Anterior cingulate cortex (tissue), 58 donors: ENCODE results near the gene FRY.

ENCODE experiments used
- DNase-seq, 58 donors: peaks; one replicate each; lab custom pipeline; 2025; lab: John Stamatoyannopoulos, UW

The FRY gene

DNA sequence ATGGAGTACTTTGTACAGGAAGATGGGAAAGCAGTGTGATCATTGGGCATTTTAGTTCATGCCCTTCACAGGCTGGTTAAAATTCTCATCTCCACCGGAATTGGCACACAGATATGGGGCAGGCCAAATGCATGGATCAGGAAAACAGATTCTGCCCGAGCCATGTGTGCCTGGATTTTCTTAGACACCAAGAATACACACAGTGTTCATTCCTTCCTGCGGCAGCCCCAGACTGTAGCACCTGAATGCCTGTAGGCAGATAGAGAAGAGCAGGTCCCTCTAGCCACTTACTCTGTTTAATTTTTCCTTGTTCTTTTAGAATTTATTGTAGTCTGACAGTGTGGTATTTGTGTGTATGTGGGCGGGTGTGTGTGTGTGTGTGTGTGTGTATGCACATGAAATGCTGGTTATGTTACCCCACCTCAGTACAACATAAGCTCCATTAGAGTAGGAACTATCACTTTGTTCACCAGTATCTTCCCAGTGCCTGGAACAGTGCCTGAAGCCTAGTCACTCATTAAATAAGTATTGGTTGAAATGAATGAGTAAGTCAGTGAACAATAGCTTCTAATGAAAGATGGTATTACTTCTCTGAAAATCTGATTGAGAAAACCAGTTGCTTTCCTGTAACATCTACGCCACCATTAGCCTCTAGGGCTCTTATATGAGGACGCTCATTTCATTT, 41.7 kb downstream of the FRY start:
- DNase-seq = no peak

DNA sequence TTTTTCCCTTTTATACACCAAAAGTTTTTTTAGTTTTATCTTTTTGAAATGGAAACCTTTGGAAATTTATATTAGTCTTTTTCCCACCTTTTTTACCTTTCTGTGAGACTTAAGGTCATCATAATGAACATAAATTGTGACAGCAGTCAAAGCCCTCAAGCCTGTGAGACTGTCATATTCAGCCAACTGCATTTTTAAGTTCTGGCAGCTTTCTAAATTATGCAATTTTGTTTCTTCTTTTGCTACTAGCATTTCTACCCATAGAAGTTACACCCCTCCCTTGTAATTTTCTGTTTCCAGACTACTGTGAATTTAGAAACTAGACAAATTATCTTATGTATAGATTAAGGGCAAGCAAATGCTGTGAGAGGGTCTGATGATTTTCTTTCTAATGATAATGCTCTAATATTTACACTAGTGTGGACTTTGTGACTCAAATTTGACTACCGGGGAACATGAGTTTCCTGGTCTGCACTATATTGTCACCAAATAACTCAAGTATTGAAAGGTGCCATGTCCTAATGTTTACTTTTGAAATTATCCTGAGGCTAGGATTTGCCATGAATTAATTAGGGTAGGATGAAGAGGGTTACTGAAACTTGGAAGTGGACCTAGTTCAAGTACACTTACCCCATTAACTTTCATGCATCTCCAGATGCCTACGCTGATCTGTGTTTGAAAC, 43.7 kb downstream of the FRY start:
- DNase-seq = no peak

DNA sequence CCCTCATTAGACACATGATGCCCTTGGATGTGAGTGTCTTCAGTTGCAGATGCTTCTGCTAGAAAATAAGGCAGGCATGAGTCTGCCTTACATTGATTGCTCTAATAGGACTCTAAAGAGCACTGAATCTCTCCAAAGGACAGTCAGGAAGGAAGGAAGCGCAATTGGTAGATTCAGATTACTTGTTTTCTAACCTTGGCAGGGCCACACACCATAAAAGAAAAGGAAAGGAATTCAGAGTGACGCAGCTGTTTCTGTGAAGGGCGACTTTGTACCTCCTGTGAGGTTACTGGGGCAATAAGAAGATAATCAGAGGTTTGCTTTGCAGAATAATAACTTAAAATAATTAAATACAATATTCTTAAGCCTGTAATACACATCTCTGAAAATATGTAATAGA, 48.0 kb downstream of the FRY start:
- no peak for DNase-seq

DNA sequence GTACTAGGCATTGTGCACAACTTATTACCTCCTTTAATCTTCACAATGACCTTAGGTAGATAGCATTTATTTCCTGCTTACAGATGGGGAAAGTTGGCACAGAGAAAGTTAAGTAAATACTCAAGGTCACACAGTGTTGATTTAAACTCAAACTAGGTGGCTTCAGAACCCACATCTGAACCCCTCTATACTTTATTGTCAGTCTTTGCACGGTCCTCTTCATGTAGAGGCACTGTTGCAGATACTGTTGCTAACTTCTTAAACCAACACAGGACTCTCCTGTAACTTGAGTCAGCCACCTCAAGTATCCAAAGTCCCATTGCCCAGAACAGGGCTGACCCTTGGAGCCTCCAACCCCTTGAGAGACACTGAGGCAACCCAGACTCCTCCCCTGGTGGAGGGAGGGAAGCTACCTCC, 48.8 kb downstream of the FRY start:
- DNase-seq = no peak

DNA sequence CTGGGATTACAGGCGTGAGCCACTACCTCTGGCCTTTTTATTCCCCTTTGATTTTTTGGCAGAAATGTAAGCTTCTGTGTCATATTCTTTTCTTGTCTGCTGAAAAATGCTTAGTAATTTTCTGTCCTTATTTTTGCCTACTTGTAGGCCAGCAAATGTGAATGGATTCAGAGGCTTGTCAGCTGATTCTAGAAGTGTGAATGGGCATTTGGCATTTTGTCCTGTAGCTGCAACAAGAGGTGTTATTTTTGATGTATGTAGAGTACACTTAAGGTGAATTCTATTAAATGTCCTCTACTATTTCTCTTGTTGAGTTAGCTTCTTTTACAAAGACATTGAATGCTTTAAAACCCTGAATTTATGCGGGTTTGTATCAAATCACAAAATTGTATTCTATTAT, 50.0 kb downstream of the FRY start:
- DNase-seq = no peak

DNA sequence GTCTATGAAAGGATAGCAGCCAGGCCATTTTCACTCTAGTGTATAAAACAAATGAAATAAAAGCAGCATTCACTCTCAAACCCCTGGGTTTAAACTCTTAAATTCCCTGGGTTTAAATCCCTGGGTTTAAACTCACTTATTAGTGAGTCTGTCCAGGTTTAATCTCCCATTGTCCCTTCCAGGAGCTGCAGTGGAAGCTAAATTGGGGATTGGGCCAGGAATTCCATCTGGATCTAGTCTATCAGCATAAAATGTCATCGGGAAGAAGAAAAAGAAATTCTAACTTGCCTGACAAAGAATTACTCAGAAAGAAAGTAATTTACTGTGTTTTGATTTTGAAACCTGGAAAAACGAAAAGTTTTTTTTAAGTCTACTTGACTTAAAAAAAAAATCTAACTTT, 54.8 kb downstream of the FRY start:
- DNase-seq = no peak

DNA sequence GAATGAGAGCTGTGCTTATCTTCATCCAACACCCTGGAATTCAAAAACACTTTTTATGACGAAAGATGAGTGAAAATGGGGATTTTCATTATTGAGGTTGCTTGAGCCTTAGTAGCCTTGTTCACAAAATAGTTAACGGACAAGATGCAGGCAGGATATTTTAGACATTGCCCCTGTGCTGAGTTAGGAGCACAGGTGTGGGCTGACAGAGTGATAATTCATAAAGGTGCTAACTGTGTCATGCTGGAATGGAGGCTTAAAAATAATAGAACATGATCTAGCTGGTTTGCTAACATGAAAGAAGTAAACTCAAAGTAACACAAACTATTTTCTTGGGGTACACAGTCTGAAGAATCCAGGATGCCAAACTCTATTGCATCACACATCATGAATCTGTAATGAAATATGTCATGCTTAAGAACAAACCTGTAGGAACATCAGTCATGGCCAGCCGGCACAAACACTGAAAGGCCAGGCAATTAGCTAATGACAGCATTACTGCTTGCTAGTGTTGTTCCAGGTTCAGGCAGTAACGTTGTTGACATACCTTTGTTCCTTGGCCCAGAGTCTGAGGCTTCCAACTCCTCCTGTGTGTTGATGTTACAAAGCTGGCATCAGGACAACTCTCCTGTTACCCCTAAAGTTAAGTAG, 55.3 kb downstream of the FRY start:
- DNase-seq = no peak

DNA sequence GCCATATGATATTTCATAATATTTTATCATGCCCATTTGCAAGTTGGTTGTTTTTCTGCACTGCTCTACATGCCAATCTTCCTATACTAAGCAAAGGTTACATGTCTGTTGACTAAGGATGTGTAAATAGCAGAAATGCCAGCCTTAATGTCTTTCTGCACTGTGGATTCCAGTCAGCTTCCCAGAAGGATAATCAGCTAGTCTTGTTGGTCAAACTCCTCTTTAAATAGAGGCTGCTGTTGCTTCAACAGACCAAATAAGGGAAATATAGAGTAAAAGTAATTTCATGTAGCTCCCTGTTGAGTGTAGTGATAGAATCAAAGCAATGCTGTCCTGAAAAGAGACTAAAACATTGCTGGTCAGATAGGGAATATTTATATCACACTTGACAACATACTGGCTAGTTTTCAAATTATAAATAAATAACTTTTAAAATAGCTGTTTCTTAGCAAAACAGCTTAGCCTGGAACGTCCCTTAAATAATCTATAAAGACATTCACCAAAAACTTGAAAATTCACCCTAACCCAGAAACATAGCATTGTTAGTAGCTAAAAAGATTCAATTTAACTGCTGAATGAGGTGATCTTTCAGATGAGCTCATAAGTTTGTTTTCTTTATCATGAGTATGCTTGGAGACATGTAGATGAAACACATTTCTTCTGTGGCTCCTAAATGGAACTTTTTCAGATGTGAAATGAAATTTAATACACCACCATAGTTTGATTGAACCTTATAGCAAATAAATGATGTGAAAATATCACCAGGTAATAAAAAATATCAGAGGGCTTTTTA, 56.6 kb downstream of the FRY start:
- no peak for DNase-seq

DNA sequence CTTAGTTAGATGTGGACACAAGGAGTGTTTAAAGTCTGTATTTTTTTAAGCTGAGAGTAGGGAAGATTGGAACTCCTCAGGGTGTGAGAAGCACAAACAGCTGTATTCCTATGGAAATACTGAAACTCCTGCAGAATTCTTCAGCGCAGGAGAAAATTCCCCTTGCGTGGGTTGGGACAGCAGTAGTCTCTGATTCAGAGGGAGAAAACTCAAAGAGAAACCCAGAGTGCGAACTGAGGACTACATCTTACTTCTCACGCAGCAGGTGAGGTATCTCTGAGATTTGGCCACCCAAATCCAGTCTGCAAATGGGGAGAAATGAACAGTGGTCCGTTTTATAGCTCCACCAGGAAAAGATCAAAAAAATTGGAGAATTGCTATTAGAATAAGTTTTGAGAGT, 60.9 kb downstream of the FRY start:
- DNase-seq = no peak

DNA sequence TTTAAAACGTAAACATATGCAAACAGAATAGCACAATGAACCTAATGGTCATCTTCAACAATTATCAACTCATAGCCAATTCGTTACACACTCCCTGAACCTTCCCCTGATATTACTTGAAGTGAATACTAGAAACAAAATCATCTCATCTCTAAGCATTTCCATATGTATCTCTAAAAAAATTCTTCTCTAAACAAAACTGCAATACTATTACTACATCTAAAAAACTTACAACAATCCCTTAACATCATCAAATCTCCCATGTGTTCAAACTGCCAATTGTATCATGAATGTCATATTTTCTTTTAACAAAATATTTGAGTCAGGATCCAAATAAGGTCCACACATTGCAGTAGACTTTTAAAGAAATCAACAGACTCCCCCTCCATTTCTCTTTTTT, 61.4 kb downstream of the FRY start:
- no peak for DNase-seq

DNA sequence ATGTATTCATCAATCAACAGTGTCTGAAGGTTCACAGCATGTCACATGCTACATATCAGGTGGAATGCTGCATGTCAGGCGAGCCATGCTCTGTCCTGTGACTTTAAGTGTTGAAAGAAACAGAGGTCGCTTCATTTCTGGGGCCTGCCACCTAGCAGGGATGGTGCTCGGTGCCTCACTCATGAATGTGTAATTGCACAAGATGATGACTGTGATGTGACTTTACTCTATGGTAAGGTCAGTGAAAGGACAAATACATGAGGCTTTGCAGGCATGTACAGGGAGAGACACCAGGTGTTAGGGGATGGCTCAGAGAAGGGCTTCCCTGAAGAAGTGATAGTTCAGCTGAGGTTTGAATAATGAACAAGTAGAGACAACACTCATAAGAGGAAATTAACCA, 66.7 kb downstream of the FRY start:
- no peak for DNase-seq

DNA sequence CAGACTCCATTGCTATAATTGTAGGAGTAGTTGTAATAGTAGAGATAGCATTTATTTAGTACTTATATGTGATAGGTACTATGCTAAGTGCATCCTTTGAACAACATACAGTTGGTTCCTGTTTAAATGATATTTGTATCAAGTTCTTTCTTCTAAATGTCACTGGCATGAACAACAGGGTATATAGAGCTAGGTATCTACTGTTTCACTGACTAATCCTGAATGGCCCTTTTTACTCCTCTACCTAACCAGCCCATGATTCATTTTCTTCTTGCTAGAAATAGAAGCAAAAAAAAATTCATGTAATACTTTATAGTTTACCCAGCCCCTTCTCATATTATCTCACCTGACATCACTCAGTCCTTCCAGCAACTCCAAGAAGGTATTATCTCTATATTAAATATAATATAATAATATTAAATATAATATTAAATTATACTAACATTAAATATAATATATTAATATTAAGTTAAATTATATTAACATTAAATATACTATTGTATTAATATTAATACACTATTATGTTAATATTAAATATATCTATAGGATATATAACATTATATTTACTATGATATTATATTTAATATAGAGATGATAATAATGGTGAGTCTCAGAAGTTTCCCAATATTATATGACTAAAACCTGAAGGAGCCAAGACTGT, 74.2 kb downstream of the FRY start:
- no peak for DNase-seq

DNA sequence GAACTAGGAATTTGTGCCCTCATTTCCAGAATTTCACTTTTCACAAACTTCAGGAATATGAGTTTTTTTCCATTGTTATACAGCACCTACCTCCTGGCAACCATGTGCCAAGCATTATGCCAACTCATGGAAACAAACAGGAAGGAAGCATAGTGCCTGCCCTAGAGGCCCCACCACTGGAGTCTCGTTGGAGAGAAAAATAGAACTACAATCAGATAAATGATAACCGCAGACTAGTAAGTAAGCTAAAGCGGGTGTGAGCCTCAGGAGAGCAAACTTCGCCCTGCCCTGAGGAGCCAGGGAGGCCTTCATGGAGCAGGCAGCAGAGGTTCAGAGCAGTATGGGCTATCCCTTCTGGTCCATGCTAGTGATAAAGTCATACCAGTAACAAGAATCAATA, 75.9 kb downstream of the FRY start:
- no peak for DNase-seq

DNA sequence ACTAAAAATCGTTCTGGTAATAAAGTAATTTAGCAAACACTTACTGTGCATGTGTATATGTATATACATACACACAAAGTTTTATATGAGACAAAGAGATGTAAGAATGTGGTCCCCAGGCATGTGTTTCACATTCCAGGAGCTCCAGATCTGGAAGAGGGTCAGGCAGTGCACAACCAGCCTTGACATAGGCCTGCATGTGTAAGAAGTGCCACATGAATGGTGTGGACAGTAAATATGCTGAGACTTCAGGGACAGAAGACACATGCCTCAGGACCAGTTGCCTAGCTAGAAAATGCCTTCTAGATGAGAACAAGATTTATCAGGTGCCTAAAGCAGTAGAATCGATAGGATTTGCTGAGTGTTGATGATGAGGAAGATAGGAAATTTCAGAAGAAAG, 76.4 kb downstream of the FRY start:
- no peak for DNase-seq

DNA sequence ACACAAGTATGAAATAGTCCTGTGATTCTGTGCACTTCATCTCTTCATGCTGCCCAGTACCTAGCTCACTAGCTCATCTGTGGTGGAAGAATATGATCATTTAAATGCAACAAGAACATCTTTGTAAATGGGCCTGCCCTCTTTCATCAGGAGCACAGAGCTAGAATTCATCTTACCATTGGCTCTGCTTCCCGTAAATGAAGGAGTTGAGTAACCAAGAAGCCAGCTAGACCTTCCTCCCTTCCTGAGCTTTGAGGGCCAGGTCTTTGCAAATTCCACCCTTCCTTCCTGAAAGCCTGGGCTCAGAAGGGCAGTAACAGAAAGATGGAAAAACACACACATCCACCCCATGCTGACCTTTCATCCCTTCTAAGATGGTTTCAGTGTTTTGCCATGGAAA, 82.0 kb downstream of the FRY start:
- DNase-seq = no peak

DNA sequence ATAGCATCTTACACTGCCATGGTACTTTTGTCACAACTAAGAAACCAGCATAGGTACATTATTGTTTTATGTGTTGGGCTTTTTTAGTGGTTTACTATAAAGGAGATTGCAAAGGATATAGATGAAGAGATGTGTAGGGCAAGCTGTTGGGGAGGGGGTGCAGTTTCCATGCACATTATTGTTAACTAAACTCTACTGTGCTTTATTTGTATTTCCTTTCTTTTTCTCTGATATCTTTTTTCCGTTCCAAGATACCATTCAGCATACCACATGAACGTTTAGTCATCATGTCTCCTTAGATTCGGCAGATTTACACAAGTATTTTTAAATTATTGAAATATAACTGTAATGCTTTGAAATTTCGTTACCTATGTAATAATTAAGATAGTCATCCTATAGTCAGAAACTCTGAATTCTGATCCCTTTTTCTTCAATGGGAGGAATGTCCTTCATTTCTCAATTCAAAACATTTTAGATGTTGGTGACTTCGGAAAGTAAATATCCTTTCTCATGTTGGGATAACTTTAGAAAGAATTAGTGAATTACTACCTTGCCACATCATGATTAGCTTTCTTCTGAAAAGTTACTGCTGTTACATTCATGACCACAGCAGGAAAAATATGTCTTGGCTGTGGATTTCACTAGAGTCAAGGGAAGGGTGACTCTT, 82.8 kb downstream of the FRY start:
- no peak for DNase-seq

DNA sequence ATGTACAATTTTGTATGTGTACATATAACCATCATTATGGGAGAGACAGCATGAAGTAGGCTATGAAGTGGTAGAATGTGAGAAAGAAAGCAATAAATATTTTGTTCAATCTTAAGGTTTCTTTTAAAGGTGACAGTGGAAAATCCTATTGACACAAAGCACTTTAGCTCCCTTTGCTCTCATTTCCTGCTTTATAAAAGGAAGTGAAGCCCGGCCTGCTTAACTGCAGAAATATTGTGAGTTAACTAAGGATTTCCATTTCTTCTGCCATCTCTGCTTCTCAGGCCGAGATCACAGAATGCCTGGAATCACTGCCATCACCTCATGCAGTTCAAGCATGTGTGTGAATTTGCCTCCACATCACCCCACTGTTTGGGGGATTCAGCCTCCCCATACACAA, 83.5 kb downstream of the FRY start:
- DNase-seq = no peak

DNA sequence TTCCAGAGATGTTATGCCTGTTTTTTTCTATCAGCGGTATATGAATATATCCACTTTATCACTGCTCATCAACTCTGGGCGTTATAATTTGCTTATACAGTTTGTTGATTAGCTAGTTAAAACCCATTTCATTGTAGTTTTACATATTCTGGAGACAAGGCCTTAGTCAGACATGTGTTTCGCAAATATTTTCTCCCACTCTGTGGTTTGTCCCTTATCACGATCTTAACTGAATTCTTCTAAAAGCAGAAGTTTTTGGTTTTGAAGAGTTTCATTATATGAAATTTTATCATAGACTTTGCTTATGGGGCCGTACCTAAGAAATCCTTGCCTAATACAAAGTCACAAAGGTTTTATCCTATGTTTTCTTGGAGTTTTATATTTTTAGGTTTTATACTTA, 84.6 kb downstream of the FRY start:
- DNase-seq = no peak

DNA sequence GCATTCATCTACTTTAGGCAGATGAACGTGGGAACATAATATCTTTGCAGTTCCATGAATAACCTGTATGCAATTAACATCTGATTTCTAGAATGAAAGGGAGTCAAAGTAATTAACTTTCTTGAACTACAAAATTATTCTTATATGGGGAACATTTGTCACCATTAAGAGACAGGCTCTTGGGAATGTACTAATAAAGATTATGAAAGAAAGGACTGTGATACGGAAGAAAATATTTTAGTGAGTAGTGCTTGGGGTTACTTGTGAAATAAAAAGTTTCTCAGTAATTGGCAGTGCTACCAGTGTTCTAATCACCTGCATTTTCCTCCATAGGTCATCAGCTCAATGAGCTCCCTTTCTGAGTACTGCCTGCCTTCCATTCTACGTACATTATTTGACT, 85.4 kb downstream of the FRY start:
- no peak for DNase-seq

DNA sequence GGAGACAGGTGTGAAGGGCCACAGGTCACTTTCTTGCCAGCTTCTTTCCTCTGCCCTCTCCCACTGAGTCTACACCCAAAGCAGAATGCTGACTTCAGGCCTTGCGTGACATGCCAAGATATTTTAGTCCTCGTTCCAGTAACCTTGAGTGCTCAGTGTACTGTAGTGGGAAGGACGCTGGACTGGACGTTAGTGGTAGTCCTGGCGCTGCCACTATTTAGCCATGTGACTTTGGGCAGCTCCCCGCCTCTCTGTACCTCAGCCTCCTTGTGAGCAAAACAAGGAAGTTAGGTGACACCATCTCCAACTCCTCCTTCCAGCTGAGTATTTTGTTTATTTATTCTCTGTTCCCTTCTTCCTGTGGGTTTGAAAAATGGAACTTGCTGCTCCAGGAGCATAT, 86.1 kb downstream of the FRY start:
- no peak for DNase-seq
